CD4-positive, alpha-beta T cell treated with Interleukin-17A for 4 hours (primary cell): ENCODE measurements around the gene ZNF581.

ENCODE experiments used
- DNase-seq: peaks from one replicate; pipeline ENCODE4 v3.0.0-alpha.2; 2020; ENCODE audit warnings: mixed read lengths

ZNF581 gene

GRCh38 chr19:55611983-55612645 lies 31.3 kb upstream of the ZNF581 start:
- DNase-seq = no peak

- DNase-seq = no peak
Observed at GRCh38 chr19:55613396-55613795, 30.1 kb upstream of the ZNF581 start.

- DNase-seq = no peak
Observed at GRCh38 chr19:55613930-55614710, 29.3 kb upstream of the ZNF581 start.

GRCh38 chr19:55614711-55615542 lies 28.5 kb upstream of the ZNF581 start:
- no peak for DNase-seq

GRCh38 chr19:55615543-55616394 lies 27.7 kb upstream of the ZNF581 start:
- no peak for DNase-seq

GRCh38 chr19:55616395-55616875 lies 27.0 kb upstream of the ZNF581 start:
- no peak for DNase-seq

- DNase-seq = no peak
Observed at GRCh38 chr19:55617426-55617825, 26.0 kb upstream of the ZNF581 start.

GRCh38 chr19:55618426-55618825 lies 25.0 kb upstream of the ZNF581 start:
- no peak for DNase-seq

- DNase-seq = no peak
Observed at GRCh38 chr19:55619286-55619685, 24.2 kb upstream of the ZNF581 start.

GRCh38 chr19:55620410-55621204 lies 22.8 kb upstream of the ZNF581 start:
- DNase-seq = peak; percentile 43

- no peak for DNase-seq
Observed at GRCh38 chr19:55621205-55621672, 22.2 kb upstream of the ZNF581 start.

GRCh38 chr19:55621673-55622231 lies 21.7 kb upstream of the ZNF581 start:
- DNase-seq = no peak

GRCh38 chr19:55622242-55622969 lies 21.0 kb upstream of the ZNF581 start:
- DNase-seq = no peak

GRCh38 chr19:55623130-55623529 lies 20.3 kb upstream of the ZNF581 start:
- DNase-seq = no peak

GRCh38 chr19:55623561-55623960 lies 19.9 kb upstream of the ZNF581 start:
- DNase-seq = no peak

- DNase-seq = peak; percentile 93
Observed at GRCh38 chr19:55624109-55625003, 19.1 kb upstream of the ZNF581 start, which contains the start of gene ZNF784. ZNF784 (minus strand) TSS chr19:55624566; CDS start chr19:55624561, 5 bp downstream.

GRCh38 chr19:55625004-55625326 lies 18.5 kb upstream of the ZNF581 start:
- no peak for DNase-seq

- DNase-seq = peak; percentile 71
Observed at GRCh38 chr19:55626350-55626749, 17.1 kb upstream of the ZNF581 start.

GRCh38 chr19:55632463-55632834 lies 11.0 kb upstream of the ZNF581 start:
- peak; percentile 93 for DNase-seq
